Measurements from ENCODE around the gene RABGAP1L.
"Not testable (repeated sequence)": the region's sequence is repeated elsewhere in the genome, so short reads cannot be mapped to it uniquely, and the experiment has no call there.

The RABGAP1L gene

GRCh38 chr1:175033953-175034352, 874.6 kb downstream of the RABGAP1L start:
- no peak for DNase-seq (ENCODE audit: low read depth, low spot score)

GRCh38 chr1:175034775-175035174, 875.5 kb downstream of the RABGAP1L start:
- DNase-seq (ENCODE audit: low read depth, low spot score) = no peak

GRCh38 chr1:175035865-175036264, 876.5 kb downstream of the RABGAP1L start:
- DNase-seq (ENCODE audit: low read depth, low spot score) = no peak

GRCh38 chr1:175036476-175036875, 877.2 kb downstream of the RABGAP1L start:
- no peak for DNase-seq (ENCODE audit: low read depth, low spot score)

GRCh38 chr1:175037416-175037815, 878.1 kb downstream of the RABGAP1L start:
- no peak for DNase-seq (ENCODE audit: low read depth, low spot score)

GRCh38 chr1:175040324-175040879, 881.1 kb downstream of the RABGAP1L start:
- DNase-seq (ENCODE audit: low read depth, low spot score) = no peak

- DNase-seq (ENCODE audit: low read depth, low spot score) = no peak
These were observed 883.3 kb downstream of the RABGAP1L start for GRCh38 chr1:175042650-175043049.

GRCh38 chr1:175043824-175044223, 884.5 kb downstream of the RABGAP1L start:
- no peak for DNase-seq (ENCODE audit: low read depth, low spot score)

GRCh38 chr1:175044591-175044990, 885.3 kb downstream of the RABGAP1L start:
- not testable (repeated sequence) for DNase-seq (ENCODE audit: low read depth, low spot score)

All from activated CD4-positive, CD25-positive, alpha-beta regulatory T cell treated with anti-CD3 and anti-CD28 coated beads, Interleukin-2, amount 50 U/mL, for 16 hours (primary cell).